ENCODE measurements around the gene GAS6.

GAS6 gene

DNA sequence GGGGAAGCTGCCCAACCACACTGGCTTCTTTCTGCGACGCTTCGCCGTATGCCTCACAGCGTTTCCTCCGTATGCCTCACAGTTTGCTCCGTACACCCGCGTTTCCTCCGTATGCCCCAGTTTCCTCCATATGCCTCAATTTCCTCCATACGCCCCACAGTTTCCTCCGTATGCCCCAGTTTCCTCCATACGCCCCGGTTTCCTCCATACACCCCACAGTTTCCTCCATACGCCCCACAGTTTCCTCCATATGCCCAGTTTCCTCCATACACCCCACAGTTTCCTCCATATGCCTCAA is 22.6 kb downstream of the GAS6 start:
- no peaks in the 10 kb centered on the region for H3K36me3 ChIP-seq (ENCODE audit: control insufficient read depth, insufficient read depth, low read length)
- TF ChIP-seq, protein P1, sequence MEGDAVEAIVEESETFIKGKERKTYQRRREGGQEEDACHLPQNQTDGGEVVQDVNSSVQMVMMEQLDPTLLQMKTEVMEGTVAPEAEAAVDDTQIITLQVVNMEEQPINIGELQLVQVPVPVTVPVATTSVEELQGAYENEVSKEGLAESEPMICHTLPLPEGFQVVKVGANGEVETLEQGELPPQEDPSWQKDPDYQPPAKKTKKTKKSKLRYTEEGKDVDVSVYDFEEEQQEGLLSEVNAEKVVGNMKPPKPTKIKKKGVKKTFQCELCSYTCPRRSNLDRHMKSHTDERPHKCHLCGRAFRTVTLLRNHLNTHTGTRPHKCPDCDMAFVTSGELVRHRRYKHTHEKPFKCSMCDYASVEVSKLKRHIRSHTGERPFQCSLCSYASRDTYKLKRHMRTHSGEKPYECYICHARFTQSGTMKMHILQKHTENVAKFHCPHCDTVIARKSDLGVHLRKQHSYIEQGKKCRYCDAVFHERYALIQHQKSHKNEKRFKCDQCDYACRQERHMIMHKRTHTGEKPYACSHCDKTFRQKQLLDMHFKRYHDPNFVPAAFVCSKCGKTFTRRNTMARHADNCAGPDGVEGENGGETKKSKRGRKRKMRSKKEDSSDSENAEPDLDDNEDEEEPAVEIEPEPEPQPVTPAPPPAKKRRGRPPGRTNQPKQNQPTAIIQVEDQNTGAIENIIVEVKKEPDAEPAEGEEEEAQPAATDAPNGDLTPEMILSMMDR (IDR thresholded peaks at IDR 0.05; ENCODE audit: insufficient read depth, low read length, poor library complexity, severe bottlenecking) = no peak
- no peak for DNase-seq (ENCODE audit: extremely low read depth, insufficient read length)
- H3K4me3 ChIP-seq (replicated peaks; ENCODE audit: low read depth, low read length) = no peak overlapping the region
- H3K27me3 ChIP-seq (replicated peaks; ENCODE audit: control insufficient read depth, insufficient read depth, low read length) = no peaks in the 10 kb centered on the region

GRCh38 chr13:113840541-113841352 is 23.1 kb downstream of the GAS6 start:
- no peaks in the 10 kb centered on the region for H3K36me3 ChIP-seq (ENCODE audit: control insufficient read depth, insufficient read depth, low read length)
- H3K4me3 ChIP-seq (replicated peaks; ENCODE audit: low read depth, low read length) = no peak overlapping the region
- TF ChIP-seq, protein P1 (IDR thresholded peaks at IDR 0.05; ENCODE audit: insufficient read depth, low read length, poor library complexity, severe bottlenecking) = no peak
- DNase-seq (ENCODE audit: extremely low read depth, insufficient read length) = no peak
- no peaks in the 10 kb centered on the region for H3K27me3 ChIP-seq (replicated peaks; ENCODE audit: control insufficient read depth, insufficient read depth, low read length)

- H3K36me3 ChIP-seq (ENCODE audit: control insufficient read depth, insufficient read depth, low read length) = no peaks in the 10 kb centered on the region
- no peak for DNase-seq (ENCODE audit: extremely low read depth, insufficient read length)
- TF ChIP-seq, protein P1 (IDR thresholded peaks at IDR 0.05; ENCODE audit: insufficient read depth, low read length, poor library complexity, severe bottlenecking) = no peak
- H3K27me3 ChIP-seq (replicated peaks; ENCODE audit: control insufficient read depth, insufficient read depth, low read length) = no peaks in the 10 kb centered on the region
- H3K4me3 ChIP-seq (replicated peaks; ENCODE audit: low read depth, low read length) = no peak overlapping the region
These were observed 24.2 kb downstream of the GAS6 start for GRCh38 chr13:113839536-113840204.

DNA sequence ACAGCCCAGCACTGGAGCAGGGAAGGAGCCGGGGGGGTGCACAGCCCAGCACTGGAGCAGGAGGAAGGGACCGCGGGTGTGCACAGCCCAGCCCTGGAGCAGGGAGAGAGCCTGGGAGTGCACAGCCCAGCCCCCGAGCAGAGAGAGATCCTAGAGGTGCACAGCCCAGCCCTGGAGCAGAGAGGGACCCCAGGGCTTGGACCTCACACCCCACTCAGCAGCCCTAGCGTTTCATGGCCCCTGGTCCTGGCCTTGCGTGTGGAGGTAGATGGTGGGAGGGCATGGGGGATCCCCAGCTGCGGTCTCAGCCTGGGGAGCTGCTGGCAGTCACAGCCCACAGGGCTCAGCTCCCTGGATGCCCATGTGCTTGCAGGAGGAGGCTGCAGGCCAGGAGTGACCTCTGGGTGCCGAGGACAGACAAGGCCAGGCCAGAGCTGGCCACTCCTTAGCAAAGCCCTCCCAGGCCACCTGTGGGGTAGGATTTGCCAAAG is 25.1 kb downstream of the GAS6 start:
- DNase-seq (ENCODE audit: extremely low read depth, insufficient read length) = no peak
- TF ChIP-seq, protein P1 (IDR thresholded peaks at IDR 0.05; ENCODE audit: insufficient read depth, low read length, poor library complexity, severe bottlenecking) = no peak
- no peak overlapping the region for H3K4me3 ChIP-seq (replicated peaks; ENCODE audit: low read depth, low read length)
- H3K36me3 ChIP-seq (ENCODE audit: control insufficient read depth, insufficient read depth, low read length) = no peaks in the 10 kb centered on the region
- H3K27me3 ChIP-seq (replicated peaks; ENCODE audit: control insufficient read depth, insufficient read depth, low read length) = no peaks in the 10 kb centered on the region

GRCh38 chr13:113837560-113838355 is 26.1 kb downstream of the GAS6 start:
- DNase-seq (ENCODE audit: extremely low read depth, insufficient read length) = no peak
- no peak overlapping the region for H3K4me3 ChIP-seq (replicated peaks; ENCODE audit: low read depth, low read length)
- no peaks in the 10 kb centered on the region for H3K36me3 ChIP-seq (ENCODE audit: control insufficient read depth, insufficient read depth, low read length)
- H3K27me3 ChIP-seq (replicated peaks; ENCODE audit: control insufficient read depth, insufficient read depth, low read length) = no peaks in the 10 kb centered on the region
- TF ChIP-seq, protein P1 (IDR thresholded peaks at IDR 0.05; ENCODE audit: insufficient read depth, low read length, poor library complexity, severe bottlenecking) = no peak
